Measurements from ENCODE around the gene SRBD1.

SRBD1 gene

DNA sequence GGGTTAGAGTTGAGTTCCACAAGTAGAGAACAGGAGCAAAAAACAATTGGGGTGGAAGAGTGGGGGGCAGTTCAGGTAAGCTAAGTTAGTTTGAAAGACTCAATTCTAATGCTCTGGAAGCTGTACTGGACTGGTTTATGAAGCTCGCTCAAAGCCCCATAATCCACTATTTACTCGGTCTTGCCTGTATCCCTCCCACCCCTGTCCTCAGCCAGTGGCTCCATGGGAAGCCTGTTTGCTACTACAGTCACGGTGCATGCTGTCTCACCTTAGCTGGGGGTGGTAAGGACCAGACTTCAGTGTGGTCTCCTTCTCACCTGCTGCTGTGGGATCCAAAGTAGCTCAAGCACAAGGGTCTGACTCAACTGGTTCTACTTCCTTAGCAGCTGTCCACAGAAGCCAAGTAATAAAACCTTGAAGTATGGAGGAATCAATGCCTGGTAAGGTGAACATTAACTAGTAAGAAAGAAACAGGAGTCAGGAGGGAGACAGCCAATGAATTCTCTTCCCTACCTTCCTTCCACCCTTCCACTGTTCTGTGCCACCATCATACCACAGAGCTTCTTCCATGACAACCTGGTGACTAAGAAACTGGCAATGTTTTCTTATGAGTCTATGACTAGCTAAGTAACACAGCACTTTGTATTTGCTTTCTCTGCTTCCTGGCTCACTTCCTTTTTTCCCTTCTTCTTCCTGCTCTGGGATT lies 230.8 kb downstream of the SRBD1 start:
- no peak overlapping the region for H3K4me3 ChIP-seq (ENCODE audit: low read depth, low read length)
- DNase-seq (ENCODE audit: low read depth), result no peak
- TF ChIP-seq, protein P1, sequence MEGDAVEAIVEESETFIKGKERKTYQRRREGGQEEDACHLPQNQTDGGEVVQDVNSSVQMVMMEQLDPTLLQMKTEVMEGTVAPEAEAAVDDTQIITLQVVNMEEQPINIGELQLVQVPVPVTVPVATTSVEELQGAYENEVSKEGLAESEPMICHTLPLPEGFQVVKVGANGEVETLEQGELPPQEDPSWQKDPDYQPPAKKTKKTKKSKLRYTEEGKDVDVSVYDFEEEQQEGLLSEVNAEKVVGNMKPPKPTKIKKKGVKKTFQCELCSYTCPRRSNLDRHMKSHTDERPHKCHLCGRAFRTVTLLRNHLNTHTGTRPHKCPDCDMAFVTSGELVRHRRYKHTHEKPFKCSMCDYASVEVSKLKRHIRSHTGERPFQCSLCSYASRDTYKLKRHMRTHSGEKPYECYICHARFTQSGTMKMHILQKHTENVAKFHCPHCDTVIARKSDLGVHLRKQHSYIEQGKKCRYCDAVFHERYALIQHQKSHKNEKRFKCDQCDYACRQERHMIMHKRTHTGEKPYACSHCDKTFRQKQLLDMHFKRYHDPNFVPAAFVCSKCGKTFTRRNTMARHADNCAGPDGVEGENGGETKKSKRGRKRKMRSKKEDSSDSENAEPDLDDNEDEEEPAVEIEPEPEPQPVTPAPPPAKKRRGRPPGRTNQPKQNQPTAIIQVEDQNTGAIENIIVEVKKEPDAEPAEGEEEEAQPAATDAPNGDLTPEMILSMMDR (IDR thresholded peaks at IDR 0.05; ENCODE audit: low read depth, low read length, missing control alignments), result no peak

DNA sequence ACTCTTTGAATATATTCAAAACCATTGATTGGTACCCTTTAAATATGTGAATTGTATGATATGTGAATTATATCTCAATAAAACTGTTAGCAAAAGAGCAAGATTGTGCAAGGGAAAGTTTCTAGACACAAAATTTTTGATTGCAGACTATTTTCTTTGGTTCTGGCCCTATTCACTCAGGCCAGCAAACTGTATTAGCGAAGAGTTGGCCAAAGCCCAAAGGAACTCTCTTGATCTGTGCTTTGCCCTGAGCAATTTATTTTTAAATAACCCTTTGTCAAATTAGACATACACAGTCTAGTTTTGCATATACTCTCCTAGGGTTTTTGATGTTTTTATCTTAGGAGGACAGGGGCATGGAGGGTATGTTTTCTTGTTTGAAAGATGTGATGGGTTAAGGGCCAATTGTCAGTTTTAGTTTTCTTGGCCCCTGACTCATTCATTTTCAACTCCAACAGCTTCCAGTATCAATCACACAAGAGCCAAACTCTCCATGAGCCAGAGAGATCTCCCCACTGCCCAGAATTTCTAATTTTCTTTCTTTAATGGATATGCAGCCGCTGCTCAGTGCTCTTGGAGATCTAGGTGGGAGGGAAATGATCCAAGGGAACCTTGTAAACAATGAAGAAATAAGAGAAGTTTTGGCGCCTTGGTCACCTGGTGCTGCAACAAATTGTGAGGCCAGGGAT lies 231.5 kb downstream of the SRBD1 start:
- TF ChIP-seq, protein P1 (IDR thresholded peaks at IDR 0.05; ENCODE audit: low read depth, low read length, missing control alignments), result no peak
- DNase-seq (ENCODE audit: low read depth), result no peak
- no peak overlapping the region for H3K4me3 ChIP-seq (ENCODE audit: low read depth, low read length)

DNA sequence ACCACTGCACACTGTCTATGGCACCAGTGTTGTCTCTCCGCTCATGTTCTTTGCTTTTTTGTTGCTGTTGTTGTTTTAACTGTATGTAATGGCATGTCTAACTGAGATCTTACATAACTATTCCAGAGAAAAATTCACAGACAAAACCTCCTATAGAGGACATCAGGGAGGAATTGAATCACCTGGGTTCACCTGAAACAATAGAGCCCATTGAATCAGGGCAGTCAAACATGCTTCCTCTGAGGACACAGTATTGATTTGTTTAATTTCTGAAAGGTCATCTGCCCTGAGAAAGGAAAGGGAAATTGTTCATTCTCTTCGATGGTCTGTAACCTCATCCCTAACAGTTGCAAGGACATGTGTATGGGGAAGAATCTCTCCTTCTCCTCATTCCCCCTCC lies 237.5 kb downstream of the SRBD1 start:
- no peak for DNase-seq (ENCODE audit: low read depth)
- H3K4me3 ChIP-seq (ENCODE audit: low read depth, low read length), result no peak overlapping the region

DNA sequence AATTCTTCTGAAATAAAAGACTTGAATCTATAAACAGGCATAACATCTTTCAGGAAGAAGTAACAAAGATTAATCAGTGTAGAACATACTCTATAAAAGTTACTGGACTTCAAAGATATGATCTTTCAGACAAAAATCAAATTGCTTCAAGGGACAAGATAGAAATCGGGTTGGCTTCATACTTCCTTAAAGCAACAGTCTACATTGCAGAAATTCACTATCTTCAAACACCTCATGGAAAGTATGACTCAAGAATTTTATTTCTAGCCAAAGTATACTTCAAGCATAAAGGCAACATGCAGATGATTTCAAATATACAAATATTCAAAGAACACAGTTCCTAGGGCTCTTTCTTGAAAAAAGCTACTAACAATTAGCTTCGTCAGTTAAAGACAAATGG lies 240.7 kb downstream of the SRBD1 start:
- no peak overlapping the region for H3K4me3 ChIP-seq (ENCODE audit: low read depth, low read length)
- DNase-seq (ENCODE audit: low read depth), result no peak
- TF ChIP-seq, protein P1 (IDR thresholded peaks at IDR 0.05; ENCODE audit: low read depth, low read length, missing control alignments), result no peak

More for the DNA sequence above, 237.5 kb downstream of the SRBD1 start:
- TF ChIP-seq, protein P1 (IDR thresholded peaks at IDR 0.05; ENCODE audit: low read depth, low read length, missing control alignments), result no peak

DNA sequence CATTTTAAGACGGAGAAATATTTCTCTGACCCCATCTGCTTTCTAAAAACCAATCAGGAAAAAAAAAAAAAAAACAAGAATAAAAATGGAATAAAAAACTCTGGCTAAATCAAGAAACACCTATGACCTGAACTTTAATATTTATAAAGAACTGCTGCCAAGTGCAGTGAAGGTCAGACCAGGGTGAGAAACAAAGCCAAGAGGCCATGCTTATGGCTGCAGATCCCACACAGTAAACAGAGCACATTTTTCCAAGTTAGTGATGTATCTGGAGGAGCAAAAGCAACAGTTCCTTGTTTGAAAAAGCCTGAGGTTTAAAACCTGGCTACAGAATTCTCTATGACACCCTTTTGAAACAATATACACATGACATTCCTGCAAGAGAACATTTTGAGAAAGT lies 242.3 kb downstream of the SRBD1 start:
- DNase-seq (ENCODE audit: low read depth), result no peak
- no peak overlapping the region for H3K4me3 ChIP-seq (ENCODE audit: low read depth, low read length)
- TF ChIP-seq, protein P1 (IDR thresholded peaks at IDR 0.05; ENCODE audit: low read depth, low read length, missing control alignments), result no peak

DNA sequence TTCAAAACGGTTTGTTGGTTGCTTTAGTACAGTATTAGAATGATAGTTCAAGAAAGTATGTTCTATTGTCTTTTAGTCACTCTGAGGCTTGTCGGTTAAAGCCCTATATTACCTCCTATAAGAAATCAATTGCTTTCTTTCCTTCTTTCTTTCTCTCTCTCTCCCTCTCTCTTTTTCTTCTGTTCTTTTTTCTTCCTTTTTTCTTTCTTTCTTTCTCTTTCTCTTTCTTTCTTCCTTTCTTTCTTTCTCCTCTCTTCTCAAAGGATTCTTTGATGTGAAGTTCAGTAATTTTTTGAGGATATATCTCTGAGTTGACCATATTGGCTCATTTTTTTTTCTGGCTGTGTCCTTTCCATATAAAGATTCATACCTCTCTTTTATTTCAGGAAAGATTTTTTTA lies 249.4 kb downstream of the SRBD1 start:
- no peak overlapping the region for H3K4me3 ChIP-seq (ENCODE audit: low read depth, low read length)
- TF ChIP-seq, protein P1 (IDR thresholded peaks at IDR 0.05; ENCODE audit: low read depth, low read length, missing control alignments), result no peak
- no peak for DNase-seq (ENCODE audit: low read depth)

All from GM12864 (cell line).